ENCODE measurements around the gene AP2A2. TPM values are rescaled to one million over a fixed set of nuclear protein-coding genes. Genes with fewer than 3 reads are reported as not detected.

The AP2A2 gene
- total RNA-seq, 1 experiment from 2014 or later = 123 TPM

DNA sequence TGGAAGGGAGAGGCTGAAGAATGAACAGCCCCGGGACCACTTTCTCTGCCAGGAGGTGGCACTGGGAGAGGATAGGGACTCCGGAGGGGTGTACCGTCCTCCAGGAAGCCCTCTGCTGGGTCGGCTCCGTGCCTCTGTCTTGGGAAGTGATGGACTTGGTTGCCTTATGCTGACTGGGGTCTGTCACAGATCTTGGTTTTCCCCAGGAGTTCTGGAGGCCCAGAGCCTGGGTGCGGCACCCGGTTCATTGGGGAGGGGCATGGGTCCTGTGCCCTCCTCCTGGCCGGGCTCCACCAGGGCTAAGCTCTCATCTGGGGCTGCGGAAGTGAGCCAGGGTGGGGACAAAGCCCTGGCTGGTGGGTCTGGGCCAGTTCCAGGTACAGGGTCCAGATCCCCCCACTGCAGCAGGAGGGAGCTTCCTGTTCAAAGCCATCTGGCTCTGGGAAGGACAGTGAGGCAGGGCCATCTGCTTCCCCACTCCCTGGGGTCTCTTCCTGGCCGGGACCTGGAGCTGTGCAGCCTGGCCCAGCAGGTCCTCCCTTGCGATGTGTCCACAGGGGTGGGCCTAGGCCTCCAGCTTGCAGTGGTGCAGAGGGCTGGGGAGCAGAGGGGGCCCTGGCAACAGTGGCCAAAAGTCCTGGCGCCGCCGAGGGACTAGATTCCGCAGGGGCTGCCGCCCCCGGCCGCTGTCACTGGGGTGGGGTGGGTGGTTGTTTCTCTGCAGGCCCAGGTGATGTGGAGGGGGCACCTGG, 1.1 kb upstream of the AP2A2 start:
- TF ChIP-seq TCF7L2 (IDR thresholded peaks at IDR 0.05; ENCODE audit: low read depth, low read length) (no peak), POLR2AphosphoS5 (IDR thresholded peaks at IDR 0.05; ENCODE audit: low read depth, low read length) (no peak), SIN3A (IDR thresholded peaks at IDR 0.05; ENCODE audit: borderline replicate concordance, insufficient read depth, low read depth, low read length) (no peak)
- TF ChIP-seq, protein P1, sequence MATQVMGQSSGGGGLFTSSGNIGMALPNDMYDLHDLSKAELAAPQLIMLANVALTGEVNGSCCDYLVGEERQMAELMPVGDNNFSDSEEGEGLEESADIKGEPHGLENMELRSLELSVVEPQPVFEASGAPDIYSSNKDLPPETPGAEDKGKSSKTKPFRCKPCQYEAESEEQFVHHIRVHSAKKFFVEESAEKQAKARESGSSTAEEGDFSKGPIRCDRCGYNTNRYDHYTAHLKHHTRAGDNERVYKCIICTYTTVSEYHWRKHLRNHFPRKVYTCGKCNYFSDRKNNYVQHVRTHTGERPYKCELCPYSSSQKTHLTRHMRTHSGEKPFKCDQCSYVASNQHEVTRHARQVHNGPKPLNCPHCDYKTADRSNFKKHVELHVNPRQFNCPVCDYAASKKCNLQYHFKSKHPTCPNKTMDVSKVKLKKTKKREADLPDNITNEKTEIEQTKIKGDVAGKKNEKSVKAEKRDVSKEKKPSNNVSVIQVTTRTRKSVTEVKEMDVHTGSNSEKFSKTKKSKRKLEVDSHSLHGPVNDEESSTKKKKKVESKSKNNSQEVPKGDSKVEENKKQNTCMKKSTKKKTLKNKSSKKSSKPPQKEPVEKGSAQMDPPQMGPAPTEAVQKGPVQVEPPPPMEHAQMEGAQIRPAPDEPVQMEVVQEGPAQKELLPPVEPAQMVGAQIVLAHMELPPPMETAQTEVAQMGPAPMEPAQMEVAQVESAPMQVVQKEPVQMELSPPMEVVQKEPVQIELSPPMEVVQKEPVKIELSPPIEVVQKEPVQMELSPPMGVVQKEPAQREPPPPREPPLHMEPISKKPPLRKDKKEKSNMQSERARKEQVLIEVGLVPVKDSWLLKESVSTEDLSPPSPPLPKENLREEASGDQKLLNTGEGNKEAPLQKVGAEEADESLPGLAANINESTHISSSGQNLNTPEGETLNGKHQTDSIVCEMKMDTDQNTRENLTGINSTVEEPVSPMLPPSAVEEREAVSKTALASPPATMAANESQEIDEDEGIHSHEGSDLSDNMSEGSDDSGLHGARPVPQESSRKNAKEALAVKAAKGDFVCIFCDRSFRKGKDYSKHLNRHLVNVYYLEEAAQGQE (IDR thresholded peaks at IDR 0.05; ENCODE audit: insufficient read depth in 1 of 2, low read depth in 2 of 2, low read length in 1 of 2) = no peak
- TF ChIP-seq, protein P2, sequence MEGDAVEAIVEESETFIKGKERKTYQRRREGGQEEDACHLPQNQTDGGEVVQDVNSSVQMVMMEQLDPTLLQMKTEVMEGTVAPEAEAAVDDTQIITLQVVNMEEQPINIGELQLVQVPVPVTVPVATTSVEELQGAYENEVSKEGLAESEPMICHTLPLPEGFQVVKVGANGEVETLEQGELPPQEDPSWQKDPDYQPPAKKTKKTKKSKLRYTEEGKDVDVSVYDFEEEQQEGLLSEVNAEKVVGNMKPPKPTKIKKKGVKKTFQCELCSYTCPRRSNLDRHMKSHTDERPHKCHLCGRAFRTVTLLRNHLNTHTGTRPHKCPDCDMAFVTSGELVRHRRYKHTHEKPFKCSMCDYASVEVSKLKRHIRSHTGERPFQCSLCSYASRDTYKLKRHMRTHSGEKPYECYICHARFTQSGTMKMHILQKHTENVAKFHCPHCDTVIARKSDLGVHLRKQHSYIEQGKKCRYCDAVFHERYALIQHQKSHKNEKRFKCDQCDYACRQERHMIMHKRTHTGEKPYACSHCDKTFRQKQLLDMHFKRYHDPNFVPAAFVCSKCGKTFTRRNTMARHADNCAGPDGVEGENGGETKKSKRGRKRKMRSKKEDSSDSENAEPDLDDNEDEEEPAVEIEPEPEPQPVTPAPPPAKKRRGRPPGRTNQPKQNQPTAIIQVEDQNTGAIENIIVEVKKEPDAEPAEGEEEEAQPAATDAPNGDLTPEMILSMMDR (IDR thresholded peaks at IDR 0.05) = no peak
- Histone ChIP-seq H3K27ac (ENCODE audit: low read length) (no peak overlapping the region; the same call in 1 of the 2 replicates), H3K27me3 (ENCODE audit: control insufficient read depth, insufficient read depth, low read length) (no peaks in the 10 kb centered on the region), H3K4me3 (ENCODE audit: low read depth in 2 of 2, low read length in 2 of 2) (no peak overlapping the region), H3K9me3 (ENCODE audit: control insufficient read depth, insufficient read depth, low read depth, low read length) (no peaks in the 10 kb centered on the region), H3K4me1 (ENCODE audit: control insufficient read depth, insufficient read depth, low read length) (peaks cover 16% of the 10 kb centered on the region; the same call in 1 of the 2 replicates), H3K36me3 (ENCODE audit: control insufficient read depth, insufficient read depth, low read length) (no peaks in the 10 kb centered on the region)
- BruUV-seq (replicated peaks) = no TSS peak
- no peak for DNase-seq (ENCODE audit: low read depth, low spot score)
- in situ Hi-C loops (cut with HindIII; ENCODE audit: low pct_unique_long_range_greater_than_20kb, low sequenced_read_pairs) (no loop called here), intact Hi-C loops (cut with micrococcal nuclease; ENCODE audit: unreplicated experiment) (no loop called here)
- ChIA-PET POLR2A (no interaction called here), CTCF (interaction anchor here (0.6 to 1.0 kb wide), 4 partner anchors 13 to 51 kb away, joined by 3 to 12 read pairs (median 4); no protein-coding TSS in a partner anchor)
- no peak for ATAC-seq

DNA sequence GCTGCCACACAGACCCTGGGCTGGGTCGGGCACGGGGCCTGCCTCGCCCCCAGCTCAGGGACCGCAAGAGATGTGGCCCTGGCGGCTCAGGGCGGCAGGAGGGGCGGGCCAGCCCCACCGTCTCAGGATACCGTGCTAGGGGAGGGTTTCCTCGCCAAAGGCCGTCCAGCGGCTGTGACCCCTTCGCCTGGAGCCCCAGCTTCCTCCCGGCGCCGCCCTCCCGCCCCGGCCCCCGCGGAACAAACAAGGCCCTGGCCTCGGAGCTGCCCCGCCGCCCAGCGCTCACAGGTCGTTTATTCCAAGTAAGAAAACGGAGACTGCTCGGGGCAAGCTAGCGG, 543 bp upstream of the AP2A2 start:
- ChIA-PET POLR2A (no interaction called here), CTCF (interaction anchor here (0.6 to 1.0 kb wide), 4 partner anchors 14 to 218 kb away, joined by 3 to 12 read pairs (median 4); no protein-coding TSS in a partner anchor)
- ATAC-seq (peak; percentile 6), DNase-seq (ENCODE audit: low read depth, low spot score) (no peak)
- Histone ChIP-seq H3K9me3 (ENCODE audit: control insufficient read depth, insufficient read depth, low read depth, low read length) (no peaks in the 10 kb centered on the region), H3K36me3 (ENCODE audit: control insufficient read depth, insufficient read depth, low read length) (no peaks in the 10 kb centered on the region), H3K27me3 (ENCODE audit: control insufficient read depth, insufficient read depth, low read length) (no peaks in the 10 kb centered on the region), H3K4me1 (ENCODE audit: control insufficient read depth, insufficient read depth, low read length) (peaks cover 16% of the 10 kb centered on the region; the same call in 1 of the 2 replicates), H3K4me3 (ENCODE audit: low read depth in 2 of 2, low read length in 2 of 2) (peak overlapping the region; percentile 58 to 60), H3K27ac (ENCODE audit: low read length) (peak overlapping the region; percentile 66)
- no TSS peak for BruUV-seq (replicated peaks)
- in situ Hi-C loops (cut with HindIII; ENCODE audit: low pct_unique_long_range_greater_than_20kb, low sequenced_read_pairs) = no loop called here
- intact Hi-C loops (cut with micrococcal nuclease; ENCODE audit: unreplicated experiment) = no loop called here
- TF ChIP-seq TCF7L2 (IDR thresholded peaks at IDR 0.05; ENCODE audit: low read depth, low read length) (no peak), SIN3A (IDR thresholded peaks at IDR 0.05; ENCODE audit: borderline replicate concordance, insufficient read depth, low read depth, low read length) (no peak), POLR2AphosphoS5 (IDR thresholded peaks at IDR 0.05; ENCODE audit: low read depth, low read length) (no peak)
- TF ChIP-seq, protein P1 (IDR thresholded peaks at IDR 0.05; ENCODE audit: insufficient read depth in 1 of 2, low read depth in 2 of 2, low read length in 1 of 2) = no peak
- TF ChIP-seq, protein P2 (IDR thresholded peaks at IDR 0.05) = no peak
